GM19468 (cell line): Measurements from ENCODE around the gene PRUNE1.

Experiments used
- ATAC-seq: cut with Tn5 transposase; IDR thresholded peaks from one replicate; pipeline ENCODE4 v1.9.1; 2021; ENCODE audit warnings: mild to moderate bottlenecking, moderate library complexity, moderate number of reproducible peaks; ENCODE audit not compliant: unreplicated experiment; ENCODE audit errors: extremely low read depth

Gene PRUNE1

GRCh38 chr1:150976401-150976821, 31.8 kb upstream of the PRUNE1 start:
- no peak for ATAC-seq

DNA sequence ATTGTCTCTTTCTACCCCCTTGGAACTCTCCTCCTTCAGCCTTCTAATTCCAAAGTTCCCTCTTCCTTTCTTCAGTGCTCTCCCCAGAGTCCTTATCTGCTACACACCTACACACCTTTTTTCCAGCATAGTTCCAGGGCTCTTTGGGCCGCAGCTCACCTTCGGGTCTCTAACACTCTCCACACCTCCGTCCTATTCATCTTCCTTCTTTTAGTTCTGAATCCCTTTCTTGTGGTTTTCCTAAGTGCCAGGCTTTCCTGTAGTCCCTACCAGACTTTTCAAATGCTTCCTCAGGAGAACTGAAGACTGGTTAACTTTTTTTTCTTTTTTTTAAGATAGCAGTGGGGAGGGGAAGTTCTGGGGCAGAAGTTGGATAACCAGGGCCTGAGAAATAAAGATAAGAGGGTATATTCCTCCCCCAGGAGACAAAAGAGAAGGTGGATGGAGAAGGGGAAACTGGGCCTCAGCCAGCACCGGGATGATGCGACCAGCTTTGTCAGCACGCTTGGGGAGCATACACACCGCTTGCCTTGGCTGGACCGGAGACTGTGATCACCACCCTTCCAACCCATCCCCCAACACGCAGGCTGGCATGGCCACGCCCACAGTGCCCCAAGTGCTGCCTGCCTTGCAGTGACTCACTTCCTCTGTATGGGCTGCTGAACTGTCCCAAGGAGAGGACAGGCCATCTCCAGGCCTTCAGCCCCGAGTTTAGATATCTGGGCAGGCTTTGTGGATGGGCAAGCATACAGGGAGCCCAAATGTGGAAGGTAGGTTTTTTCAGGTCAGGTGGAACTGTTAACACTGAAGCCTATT, 31.2 kb upstream of the PRUNE1 start:
- no peak for ATAC-seq

GRCh38 chr1:150979092-150980056, 28.9 kb upstream of the PRUNE1 start:
- no peak for ATAC-seq

- ATAC-seq, result no peak
Observed at GRCh38 chr1:150981177-150981804, 27.0 kb upstream of the PRUNE1 start.

GRCh38 chr1:150981805-150982712, 26.2 kb upstream of the PRUNE1 start, which contains the start of gene ANXA9:
Gene ANXA9 (plus strand): TSS chr1:150982292. CDS start chr1:150983106, 814 bp downstream.
- ATAC-seq, result no peak

GRCh38 chr1:150985179-150985825, 22.9 kb upstream of the PRUNE1 start:
- ATAC-seq, result no peak

DNA sequence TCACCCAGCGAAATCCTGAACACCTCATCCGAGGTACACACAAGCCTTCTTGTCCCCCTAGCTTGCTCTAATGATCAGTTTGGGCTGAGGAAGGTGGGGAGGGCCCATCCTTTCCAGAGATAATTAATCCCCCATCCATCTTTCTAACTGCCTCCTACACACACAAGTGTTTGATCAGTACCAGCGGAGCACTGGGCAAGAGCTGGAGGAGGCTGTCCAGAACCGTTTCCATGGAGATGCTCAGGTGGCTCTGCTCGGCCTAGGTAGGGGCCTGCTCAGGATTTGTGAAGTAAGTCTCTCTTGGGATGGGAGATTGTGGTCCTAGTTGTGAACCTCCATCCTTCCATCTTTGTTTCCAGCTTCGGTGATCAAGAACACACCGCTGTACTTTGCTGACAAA, 20.3 kb upstream of the PRUNE1 start:
- no peak for ATAC-seq

- no peak for ATAC-seq
Observed at GRCh38 chr1:150992626-150993025, 15.6 kb upstream of the PRUNE1 start.

DNA sequence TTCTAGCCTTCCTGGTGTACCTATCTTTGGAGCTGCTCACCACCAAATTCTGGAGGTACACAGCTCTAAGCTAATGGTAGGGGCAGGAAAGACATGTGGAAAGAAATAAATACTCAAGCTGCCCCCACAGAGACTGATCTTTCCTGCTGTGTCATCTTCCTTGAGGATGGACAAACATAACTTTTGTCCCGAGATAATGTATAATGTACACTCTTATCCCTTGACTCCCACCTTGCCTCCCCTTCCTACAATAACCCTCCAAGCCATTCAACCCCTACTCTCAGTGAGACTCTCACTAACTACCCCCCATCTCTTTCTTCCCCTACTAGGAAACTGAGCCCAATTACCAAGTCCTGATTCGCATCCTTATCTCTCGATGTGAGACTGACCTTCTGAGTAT, 14.0 kb upstream of the PRUNE1 start:
- ATAC-seq, result no peak

GRCh38 chr1:150995460-150995859, 12.8 kb upstream of the PRUNE1 start:
- ATAC-seq, result no peak

DNA sequence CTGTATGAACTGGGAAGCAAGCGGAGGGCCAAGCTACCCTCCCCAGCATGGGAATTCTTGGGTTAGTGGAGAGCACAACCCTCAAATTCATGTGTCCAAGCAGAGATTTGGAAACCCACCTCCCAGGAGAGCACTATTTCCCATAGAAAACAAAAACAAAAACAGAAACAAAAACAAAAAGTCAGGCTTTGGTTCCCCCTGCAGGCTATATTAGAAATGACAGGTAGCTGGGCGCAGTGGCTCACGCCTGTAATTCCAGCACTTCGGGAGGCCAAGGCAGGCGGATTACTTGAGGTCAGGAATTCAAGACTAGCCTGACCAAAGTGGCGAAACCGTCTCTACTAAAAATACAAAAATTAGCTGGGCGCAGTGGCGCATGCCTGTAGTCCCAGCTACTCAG, 12.4 kb upstream of the PRUNE1 start:
- no peak for ATAC-seq

DNA sequence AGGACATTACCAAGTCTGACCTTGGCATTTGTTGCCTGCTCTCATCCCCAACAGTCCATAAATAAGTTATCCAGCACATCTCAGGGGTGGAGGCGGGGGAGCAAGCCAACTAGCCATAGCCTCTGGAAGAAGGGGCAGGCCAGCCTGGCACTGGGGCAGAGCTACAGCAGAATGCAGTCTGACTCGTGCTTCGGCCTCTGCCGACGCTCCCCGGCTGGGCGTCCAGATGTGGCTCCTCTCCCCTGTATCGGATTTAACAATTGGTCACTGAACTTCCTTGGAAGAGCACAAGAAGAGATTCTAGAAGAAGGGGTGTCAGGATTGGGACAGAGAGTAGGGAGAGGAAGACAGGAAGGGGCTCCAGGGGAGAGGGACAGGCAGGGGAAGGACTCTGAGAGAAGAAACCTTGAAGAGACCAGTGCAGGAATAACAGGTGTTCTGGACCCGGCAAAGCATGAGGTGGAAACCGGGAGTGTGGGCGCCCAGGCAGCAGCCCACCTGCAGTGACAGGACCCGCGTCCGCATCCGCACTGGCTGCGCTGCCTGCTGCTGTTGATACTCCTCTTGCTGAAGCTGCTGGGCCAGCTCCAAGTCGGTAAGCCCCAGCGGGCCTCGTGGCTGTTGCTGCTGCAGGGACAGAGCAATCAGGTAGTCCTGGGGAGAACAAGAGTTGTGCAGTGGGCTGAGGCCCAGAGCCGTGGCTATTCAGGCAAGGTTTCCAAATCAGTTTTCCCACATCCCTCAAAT, 10.9 kb upstream of the PRUNE1 start:
- no peak for ATAC-seq

- no peak for ATAC-seq
Observed at GRCh38 chr1:150997949-150998348, 10.3 kb upstream of the PRUNE1 start.

- ATAC-seq, result no peak
Observed at GRCh38 chr1:150999051-150999674, 9.1 kb upstream of the PRUNE1 start.

GRCh38 chr1:150999926-151000325, 8.3 kb upstream of the PRUNE1 start:
- ATAC-seq, result no peak

DNA sequence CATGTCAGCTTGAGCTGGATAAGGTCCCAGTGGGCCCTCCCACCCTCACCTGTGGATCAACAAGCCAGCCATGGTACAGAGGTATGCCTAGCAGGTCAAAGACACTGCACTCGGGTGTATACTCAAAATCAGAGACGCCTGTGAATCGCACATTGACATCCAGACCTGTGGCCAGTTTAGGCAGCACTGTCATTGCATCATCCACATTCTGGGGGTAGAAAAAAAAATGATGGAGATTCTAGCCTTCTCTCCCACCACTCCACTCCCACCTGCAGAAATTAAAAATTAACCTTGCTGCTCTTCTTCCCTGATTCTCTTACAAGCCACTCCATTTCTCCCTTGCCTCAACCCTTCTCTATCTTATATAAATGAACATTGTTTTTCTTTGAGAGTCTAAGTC, 7.8 kb upstream of the PRUNE1 start:
- ATAC-seq, result no peak

- ATAC-seq, result no peak
Observed at GRCh38 chr1:151001602-151002001, 6.6 kb upstream of the PRUNE1 start.

DNA sequence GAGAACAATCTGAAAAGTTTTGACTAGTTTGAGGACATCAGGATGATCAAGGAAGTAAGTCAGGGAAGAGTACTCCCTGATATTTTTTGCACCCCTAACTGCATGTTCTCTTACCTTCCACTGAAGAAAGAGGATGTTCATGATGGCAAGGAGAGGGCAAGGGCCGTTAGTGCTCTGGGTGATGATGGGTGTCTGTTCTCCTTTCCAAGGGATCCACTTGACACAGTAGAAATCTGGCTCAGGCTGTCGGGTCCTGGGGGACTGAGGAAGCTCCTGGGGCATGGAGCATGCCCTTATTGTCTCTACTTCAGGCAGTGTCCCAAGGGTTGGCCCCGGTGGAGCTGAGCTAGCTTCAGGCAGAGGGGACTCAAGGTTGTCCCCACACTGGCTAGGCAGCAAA, 6.2 kb upstream of the PRUNE1 start:
- ATAC-seq, result no peak
